Activated naive CD8-positive, alpha-beta T cell treated with anti-CD3 and anti-CD28 coated beads, Interleukin-2, amount 10 ng/mL, durations not matched to agents 7 days and 5 days (primary cell): ENCODE results near the gene IL10RA. TPM values are rescaled to one million over a fixed set of nuclear protein-coding genes. Genes with fewer than 3 reads are reported as not detected.
"Not testable (repeated sequence)": the region's sequence is repeated elsewhere in the genome, so short reads cannot be mapped to it uniquely, and the experiment has no call there.

Experiments
- ATAC-seq: fragments of 150-1000 bp; cut with Tn5 transposase; one replicate; pipeline ENCODE4 v1.10.0; 2021; ENCODE audit warnings: low read depth, moderate library complexity
- POLR2A ChIA-PET: fragments of 350-600 bp; sonication (Branson Sonifier 250); formaldehyde crosslinking; loops from one replicate; lab custom pipeline; 2021; ENCODE audit warnings: antibody characterized with exemption; lab: Charles Lee
- DNase-seq: peaks from one replicate; pipeline ENCODE4 v3.0.0; 2021
- H3K27ac Mint-ChIP-seq: one replicate; pipeline ENCODE4 v1.8.0; 2022; ENCODE audit warnings: mild to moderate bottlenecking, mixed read lengths
- H3K27me3 Mint-ChIP-seq: one replicate; pipeline ENCODE4 v1.8.0; 2022; ENCODE audit warnings: mild to moderate bottlenecking, moderate library complexity, mixed read lengths
- H3K36me3 Mint-ChIP-seq: one replicate; pipeline ENCODE4 v1.8.0; 2021; ENCODE audit warnings: mild to moderate bottlenecking, mixed read lengths
- H3K4me1 Mint-ChIP-seq: one replicate; pipeline ENCODE4 v1.8.0; 2021; ENCODE audit warnings: mixed read lengths
- H3K4me3 Mint-ChIP-seq: one replicate; pipeline ENCODE4 v1.8.0; 2022; ENCODE audit warnings: mild to moderate bottlenecking, moderate library complexity, mixed read lengths
- H3K9me3 Mint-ChIP-seq: one replicate; pipeline ENCODE4 v1.8.0; 2021; ENCODE audit warnings: mixed read lengths
- total RNA-seq, 2 experiments: library from RNA; stranded (reverse); gene quantifications; one replicate each; pipeline ENCODE4 v1.2.3, GENCODE V29; 2021

Gene IL10RA
- 100 to 1,000 TPM; 304 TPM for total RNA-seq

- no peaks in the 10 kb centered on the region for H3K9me3 Mint-ChIP-seq
- peaks cover 71% of the 10 kb centered on the region for H3K36me3 Mint-ChIP-seq
- ATAC-seq (peak; percentile 89), DNase-seq (peak; percentile 95)
- no peaks in the 10 kb centered on the region for H3K27me3 Mint-ChIP-seq
- peak within 1 kb of the TSS; percentile 87 for H3K4me3 Mint-ChIP-seq
- peak within 1 kb of the TSS; percentile 83 for H3K27ac Mint-ChIP-seq
- peaks cover 56% of the 10 kb centered on the region for H3K4me1 Mint-ChIP-seq
- POLR2A ChIA-PET, result interaction anchor here (0.6 to 32.4 kb wide), 14 partner anchors 8 to 238 kb away, joined by 3 to 608 read pairs (median 12); partner anchors contain the start of genes FXYD2 and JAML
These were observed at the start of gene IL10RA for GRCh38 chr11:117985953-117986887. Gene IL10RA (plus strand): TSS chr11:117986394. CDS start chr11:117986468, 74 bp downstream.

GRCh38 chr11:117936973-117937372, 49.2 kb upstream of the IL10RA start:
- DNase-seq (no peak), ATAC-seq (no peak)
- Mint-ChIP-seq H3K36me3 (peaks cover 2% of the 10 kb centered on the region), H3K27me3 (no peaks in the 10 kb centered on the region), H3K9me3 (no peaks in the 10 kb centered on the region), H3K27ac (no peak overlapping the region), H3K4me3 (no peak overlapping the region), H3K4me1 (peaks cover 40% of the 10 kb centered on the region)
- POLR2A ChIA-PET, result interaction anchor here (0.6 to 1.6 kb wide), 2 partner anchors 10 to 49 kb away, joined by 3 to 6 read pairs; partner anchors contain the start of gene IL10RA

- POLR2A ChIA-PET, result no interaction called here
- H3K4me1 Mint-ChIP-seq, result peaks cover 41% of the 10 kb centered on the region
- peaks cover 11% of the 10 kb centered on the region for H3K36me3 Mint-ChIP-seq
- H3K27ac Mint-ChIP-seq, result no peak overlapping the region
- ATAC-seq (no peak), DNase-seq (no peak)
- no peaks in the 10 kb centered on the region for H3K27me3 Mint-ChIP-seq
- peaks cover 5% of the 10 kb centered on the region for H3K9me3 Mint-ChIP-seq
- no peak overlapping the region for H3K4me3 Mint-ChIP-seq
These were observed 45.5 kb upstream of the IL10RA start for GRCh38 chr11:117940736-117941135.

- POLR2A ChIA-PET, result interaction anchor here (0.8 kb wide), 1 partner anchor 107 kb away, joined by 3 read pairs; no protein-coding TSS in a partner anchor
- ATAC-seq (peak; percentile 34), DNase-seq (no peak)
- H3K4me1 Mint-ChIP-seq, result peaks cover 43% of the 10 kb centered on the region
- no peak overlapping the region for H3K4me3 Mint-ChIP-seq
- H3K36me3 Mint-ChIP-seq, result peaks cover 11% of the 10 kb centered on the region
- peaks cover 5% of the 10 kb centered on the region for H3K9me3 Mint-ChIP-seq
- no peak overlapping the region for H3K27ac Mint-ChIP-seq
- H3K27me3 Mint-ChIP-seq, result no peaks in the 10 kb centered on the region
These were observed 45.0 kb upstream of the IL10RA start for GRCh38 chr11:117941163-117941707.

GRCh38 chr11:117941976-117942654, 44.1 kb upstream of the IL10RA start:
- H3K27ac Mint-ChIP-seq, result peak overlapping the region; percentile 2
- ATAC-seq (no peak), DNase-seq (no peak)
- no peaks in the 10 kb centered on the region for H3K27me3 Mint-ChIP-seq
- no peak overlapping the region for H3K4me3 Mint-ChIP-seq
- H3K9me3 Mint-ChIP-seq, result peaks cover 5% of the 10 kb centered on the region
- peaks cover 50% of the 10 kb centered on the region for H3K4me1 Mint-ChIP-seq
- peaks cover 11% of the 10 kb centered on the region for H3K36me3 Mint-ChIP-seq
- POLR2A ChIA-PET, result interaction anchor here (0.8 kb wide), 1 partner anchor 107 kb away, joined by 3 read pairs; no protein-coding TSS in a partner anchor

- ATAC-seq (no peak), DNase-seq (no peak)
- H3K27me3 Mint-ChIP-seq, result no peaks in the 10 kb centered on the region
- no peak overlapping the region for H3K4me3 Mint-ChIP-seq
- POLR2A ChIA-PET, result interaction anchor here (3.9 to 13.6 kb wide), 2 partner anchors 48 to 120 kb away, joined by 32 to 608 read pairs; partner anchors contain the start of genes FXYD2 and IL10RA
- H3K9me3 Mint-ChIP-seq, result peaks cover 5% of the 10 kb centered on the region
- peaks cover 9% of the 10 kb centered on the region for H3K36me3 Mint-ChIP-seq
- peaks cover 71% of the 10 kb centered on the region for H3K4me1 Mint-ChIP-seq
- no peak overlapping the region for H3K27ac Mint-ChIP-seq
These were observed 41.6 kb upstream of the IL10RA start for GRCh38 chr11:117944554-117944953.

GRCh38 chr11:117945047-117945810, 41.0 kb upstream of the IL10RA start:
- no peak for ATAC-seq
- H3K9me3 Mint-ChIP-seq, result peaks cover 5% of the 10 kb centered on the region
- H3K27me3 Mint-ChIP-seq, result no peaks in the 10 kb centered on the region
- peaks cover 75% of the 10 kb centered on the region for H3K4me1 Mint-ChIP-seq
- H3K4me3 Mint-ChIP-seq, result no peak overlapping the region
- H3K27ac Mint-ChIP-seq, result no peak overlapping the region
- no peak for DNase-seq
- POLR2A ChIA-PET, result interaction anchor here (2.0 to 13.6 kb wide), 3 partner anchors 47 to 130 kb away, joined by 8 to 608 read pairs (median 32); partner anchors contain the start of genes FXYD2 and IL10RA
- H3K36me3 Mint-ChIP-seq, result peaks cover 9% of the 10 kb centered on the region

GRCh38 chr11:117946156-117946841, 39.9 kb upstream of the IL10RA start:
- POLR2A ChIA-PET, result interaction anchor here (0.5 to 13.6 kb wide), 10 partner anchors 8 to 932 kb away, joined by 3 to 608 read pairs (median 6); partner anchors contain the start of genes FXYD2 and IL10RA
- ATAC-seq (no peak), DNase-seq (no peak)
- Mint-ChIP-seq H3K36me3 (peaks cover 9% of the 10 kb centered on the region), H3K27me3 (no peaks in the 10 kb centered on the region), H3K27ac (peak overlapping the region; percentile 67), H3K4me3 (no peak overlapping the region), H3K4me1 (peaks cover 78% of the 10 kb centered on the region), H3K9me3 (peaks cover 5% of the 10 kb centered on the region)

GRCh38 chr11:117946842-117947526, 39.2 kb upstream of the IL10RA start:
- Mint-ChIP-seq H3K36me3 (peaks cover 9% of the 10 kb centered on the region), H3K4me1 (peaks cover 78% of the 10 kb centered on the region), H3K4me3 (peak overlapping the region; percentile 1), H3K27me3 (no peaks in the 10 kb centered on the region), H3K9me3 (peaks cover 5% of the 10 kb centered on the region), H3K27ac (peak overlapping the region; percentile 67)
- ATAC-seq (peak; percentile 24), DNase-seq (peak; percentile 89)
- POLR2A ChIA-PET, result interaction anchor here (0.5 to 13.6 kb wide), 11 partner anchors 9 to 931 kb away, joined by 3 to 608 read pairs (median 5); partner anchors contain the start of genes FXYD2 and IL10RA

GRCh38 chr11:117947751-117948150, 38.4 kb upstream of the IL10RA start:
- ATAC-seq, H3K9me3 Mint-ChIP-seq, H3K27me3 Mint-ChIP-seq, H3K36me3 Mint-ChIP-seq, DNase-seq: not testable (repeated sequence)
- POLR2A ChIA-PET, result interaction anchor here (1.1 to 13.6 kb wide), 4 partner anchors 45 to 140 kb away, joined by 3 to 608 read pairs (median 24); partner anchors contain the start of genes FXYD2 and IL10RA
- Mint-ChIP-seq H3K4me3 (peak overlapping the region; percentile 53), H3K27ac (peak overlapping the region; percentile 79), H3K4me1 (peaks cover 81% of the 10 kb centered on the region)

- not testable (repeated sequence) for H3K9me3 Mint-ChIP-seq, H3K36me3 Mint-ChIP-seq, DNase-seq, ATAC-seq, H3K27me3 Mint-ChIP-seq
- Mint-ChIP-seq H3K4me1 (peaks cover 88% of the 10 kb centered on the region), H3K27ac (peak overlapping the region; percentile 79), H3K4me3 (peak overlapping the region; percentile 21)
- POLR2A ChIA-PET, result interaction anchor here (0.7 to 13.6 kb wide), 6 partner anchors 32 to 141 kb away, joined by 3 to 608 read pairs (median 22); partner anchors contain the start of genes FXYD2 and IL10RA
These were observed 37.7 kb upstream of the IL10RA start for GRCh38 chr11:117948466-117948865.
